ENCODE data around the gene CCT5.
"Not testable (repeated sequence)": the region's sequence is repeated elsewhere in the genome, so short reads cannot be mapped to it uniquely, and the experiment has no call there.

The CCT5 gene

GRCh38 chr5:10278658-10279279 is 28.7 kb downstream of the CCT5 start:
- no peak for DNase-seq

GRCh38 chr5:10279328-10279727 is 29.2 kb downstream of the CCT5 start:
- no peak for DNase-seq

DNA sequence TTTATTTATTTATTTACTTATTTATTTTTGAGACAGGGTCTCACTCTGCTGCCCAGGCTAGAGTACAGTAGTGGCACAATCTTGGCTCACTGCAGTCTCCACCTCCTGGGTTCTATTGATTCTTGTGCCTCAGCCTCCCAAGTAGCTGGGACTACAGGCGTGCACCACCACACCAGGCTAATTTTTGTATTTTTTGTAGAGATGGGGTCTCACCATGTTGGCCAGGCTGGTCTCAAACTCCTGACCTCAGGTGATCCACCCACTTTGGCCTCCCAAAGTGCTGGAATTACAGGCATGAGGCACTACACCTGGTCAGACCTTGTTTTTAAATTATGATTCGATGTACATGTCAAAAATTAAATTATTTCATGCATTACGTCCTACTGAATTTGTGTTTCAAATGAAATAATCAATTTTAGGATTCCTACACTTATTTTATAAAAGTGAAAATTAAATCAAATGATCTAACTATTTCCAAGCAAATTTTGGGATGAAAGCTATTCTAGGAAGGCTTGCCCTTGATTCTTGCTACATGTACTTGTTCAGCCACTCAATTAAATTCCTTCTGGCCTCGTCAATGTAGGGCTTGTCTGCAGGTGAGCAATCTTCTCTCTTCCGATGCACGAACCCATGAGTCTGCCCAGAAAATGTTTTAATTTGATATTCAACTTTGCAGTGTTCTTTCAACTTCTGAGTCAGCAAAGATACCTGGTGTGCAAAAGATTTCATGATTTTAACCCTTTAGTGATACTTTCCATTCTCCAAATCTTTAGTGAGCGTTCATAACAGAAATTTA is 30.0 kb downstream of the CCT5 start:
- DNase-seq: no peak

GRCh38 chr5:10283927-10284635 is 34.0 kb downstream of the CCT5 start:
- DNase-seq: peak; percentile 42

GRCh38 chr5:10285362-10285761 is 35.3 kb downstream of the CCT5 start:
- not testable (repeated sequence) for DNase-seq

GRCh38 chr5:10286162-10286861 is 36.2 kb downstream of the CCT5 start:
- no peak for DNase-seq

GRCh38 chr5:10286862-10287227 is 36.8 kb downstream of the CCT5 start:
- DNase-seq: no peak

DNA sequence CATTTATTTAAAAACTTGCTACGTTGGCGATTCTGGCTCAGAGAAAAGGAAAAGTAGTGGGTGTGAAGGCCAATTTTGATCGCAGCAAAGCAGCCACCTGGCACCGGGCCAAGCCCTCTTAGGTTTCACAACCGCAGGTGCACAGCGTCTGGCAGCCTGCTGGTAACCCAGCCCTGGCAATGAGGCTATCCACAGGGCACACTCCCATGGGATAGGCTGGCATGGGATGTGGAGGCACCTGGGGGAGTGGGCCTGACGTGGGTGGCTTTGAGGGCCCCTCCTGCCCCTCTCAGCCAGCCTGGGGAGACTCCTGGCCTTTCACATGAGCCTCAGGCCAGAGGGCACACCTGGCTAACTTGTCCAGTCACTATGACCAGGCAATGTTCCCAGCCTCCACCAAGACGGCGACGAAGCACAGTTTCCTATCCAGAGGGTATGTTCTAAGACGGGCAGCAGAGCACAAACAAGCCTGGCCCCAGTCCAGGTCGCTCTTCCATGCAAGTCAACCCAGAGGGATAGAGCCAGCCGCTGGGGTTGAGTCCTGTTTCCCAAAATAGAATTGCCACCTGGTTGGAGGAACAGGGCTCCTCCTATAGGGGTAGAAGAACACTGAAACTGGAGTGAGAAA is 38.6 kb downstream of the CCT5 start:
- peak; percentile 90 for DNase-seq

- no peak for DNase-seq
Observed at GRCh38 chr5:10289353-10289752, 39.3 kb downstream of the CCT5 start.

DNA sequence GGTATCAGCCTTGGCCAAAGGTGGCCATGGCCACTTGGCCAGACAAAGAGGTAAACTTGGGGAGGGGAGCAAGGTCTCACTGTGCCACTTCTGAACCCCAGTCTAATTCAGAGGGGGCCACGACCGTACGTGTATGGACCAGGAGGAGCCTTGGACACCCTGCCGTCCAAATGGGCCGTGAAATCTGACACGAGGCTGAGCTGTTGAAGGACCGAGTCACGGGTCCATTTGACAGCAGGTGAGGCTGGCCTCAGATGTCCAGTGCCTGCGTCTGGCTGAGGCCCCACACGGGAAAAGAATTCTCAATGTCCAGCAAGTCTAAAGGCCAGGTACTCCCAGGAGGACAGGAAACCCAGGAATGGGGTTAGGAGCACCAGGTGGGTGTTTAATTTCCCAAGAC is 39.9 kb downstream of the CCT5 start:
- DNase-seq: no peak

- no peak for DNase-seq
Observed at GRCh38 chr5:10290438-10290837, 40.4 kb downstream of the CCT5 start.

- DNase-seq: no peak
Observed at GRCh38 chr5:10291692-10292339, 41.7 kb downstream of the CCT5 start.

DNA sequence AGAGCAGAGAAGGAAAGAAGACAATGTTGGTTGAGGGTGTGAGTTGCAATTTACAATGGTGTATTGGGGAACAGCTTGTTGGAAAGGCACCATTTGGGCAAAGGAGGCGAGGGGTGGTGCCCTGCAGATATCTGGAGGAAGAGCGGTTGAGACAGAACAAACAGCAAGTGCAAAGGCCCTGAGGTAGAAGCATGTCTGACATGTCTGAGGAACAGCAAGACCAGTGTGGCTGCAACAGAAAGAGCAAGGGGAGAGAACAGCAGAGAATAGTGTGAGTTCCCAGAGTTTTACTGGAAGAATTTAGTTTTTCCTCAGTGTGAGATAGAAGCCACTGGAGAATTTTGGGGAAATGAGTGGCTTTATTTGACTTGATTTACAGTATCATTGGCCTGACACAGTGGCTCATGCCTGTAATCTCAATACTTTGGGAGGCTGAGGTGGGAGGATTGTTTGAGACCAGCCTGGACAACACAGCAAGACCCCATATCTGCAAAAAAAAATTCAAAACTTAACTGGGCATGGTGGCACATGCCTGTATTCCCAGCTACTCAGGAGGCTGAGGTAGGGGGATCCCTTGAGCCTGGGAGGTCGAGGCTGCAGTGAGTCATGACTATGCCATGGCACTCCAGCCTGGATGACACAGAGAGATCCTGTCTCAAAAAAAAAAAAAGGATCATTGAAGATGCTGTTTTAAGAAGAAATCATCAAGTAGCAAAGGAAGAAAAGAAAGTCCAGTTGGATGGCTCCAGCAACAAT is 44.0 kb downstream of the CCT5 start:
- DNase-seq: no peak

DNA sequence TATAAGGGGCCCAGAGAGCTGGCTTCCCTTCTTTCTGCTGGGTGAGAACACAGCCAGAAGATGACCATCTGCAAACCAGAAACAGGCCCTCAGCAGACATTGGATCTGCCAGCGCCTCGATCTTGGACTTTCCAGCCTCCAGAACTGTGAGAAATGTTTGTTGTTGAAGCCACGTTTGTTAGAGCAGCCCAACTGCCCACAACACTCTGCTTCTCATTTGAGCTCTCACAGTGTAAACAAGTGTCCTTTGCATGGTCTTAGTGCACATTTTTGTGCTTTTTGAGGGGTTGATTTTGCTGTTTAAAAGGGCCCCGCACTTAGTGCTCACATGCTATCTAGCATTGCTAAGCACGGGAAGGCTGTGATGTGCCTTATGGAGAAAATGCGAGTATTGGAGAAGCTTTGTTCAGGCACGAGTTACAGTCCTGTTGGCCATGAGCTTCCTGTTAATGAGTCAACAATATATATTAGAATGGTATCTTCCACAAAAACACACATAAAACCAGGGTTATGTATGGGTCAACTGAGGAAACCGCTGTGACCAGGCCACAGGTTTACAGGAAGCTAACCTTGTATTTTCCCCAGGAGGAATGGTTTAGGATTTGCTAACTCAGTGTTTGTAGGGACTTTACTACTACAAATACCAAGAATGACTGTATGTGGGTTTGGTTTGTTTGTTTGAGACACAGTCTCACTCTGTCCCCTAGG is 45.7 kb downstream of the CCT5 start:
- DNase-seq: no peak

DNA sequence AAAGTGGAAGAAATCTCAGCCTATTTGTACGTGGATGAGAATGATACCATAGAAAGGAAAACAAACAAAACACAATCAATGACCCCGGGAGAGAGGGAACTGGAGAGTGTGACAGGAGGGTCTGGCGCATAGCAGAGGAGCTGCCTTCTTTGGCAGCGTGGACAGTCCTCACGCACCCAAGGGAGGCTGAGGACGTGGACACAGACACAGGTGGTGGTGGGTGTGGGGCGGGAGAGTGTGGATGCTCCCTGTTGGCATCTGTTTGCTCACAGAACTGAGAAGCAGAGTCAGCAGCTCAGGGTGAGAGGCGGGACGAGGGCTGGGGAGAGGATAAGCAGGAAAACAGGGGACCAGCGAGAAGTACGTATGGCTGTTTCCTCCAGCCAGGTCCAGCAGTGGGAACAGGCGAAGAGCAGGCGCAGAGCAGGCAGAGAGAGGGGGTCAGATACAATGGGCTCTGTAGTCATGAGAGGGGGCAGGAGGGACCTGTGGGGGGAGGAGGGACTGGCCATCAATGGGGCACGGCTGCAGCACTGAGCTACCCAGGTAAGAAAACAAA is 47.6 kb downstream of the CCT5 start:
- DNase-seq: no peak

- DNase-seq: no peak
Observed at GRCh38 chr5:10300246-10300645, 50.2 kb downstream of the CCT5 start.

DNA sequence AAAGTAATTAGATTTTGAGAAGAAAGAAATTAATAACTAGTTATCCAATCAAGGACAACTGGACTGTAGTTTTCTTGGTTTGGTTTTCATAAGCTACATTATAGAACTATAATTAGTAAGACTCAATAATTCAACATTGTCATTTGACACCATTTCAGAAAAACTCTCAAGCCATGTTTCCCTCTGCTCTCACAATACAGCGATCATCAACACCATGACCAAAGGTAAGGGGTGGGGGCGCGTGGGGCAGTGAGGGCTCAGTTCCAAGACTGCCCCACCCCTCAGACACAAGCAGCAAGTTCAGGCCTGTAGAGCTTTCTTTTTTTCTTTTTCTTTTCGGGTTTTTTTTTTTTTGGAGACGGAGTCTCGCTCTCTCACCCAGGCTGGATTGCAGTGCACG is 51.2 kb downstream of the CCT5 start:
- DNase-seq: no peak

DNA sequence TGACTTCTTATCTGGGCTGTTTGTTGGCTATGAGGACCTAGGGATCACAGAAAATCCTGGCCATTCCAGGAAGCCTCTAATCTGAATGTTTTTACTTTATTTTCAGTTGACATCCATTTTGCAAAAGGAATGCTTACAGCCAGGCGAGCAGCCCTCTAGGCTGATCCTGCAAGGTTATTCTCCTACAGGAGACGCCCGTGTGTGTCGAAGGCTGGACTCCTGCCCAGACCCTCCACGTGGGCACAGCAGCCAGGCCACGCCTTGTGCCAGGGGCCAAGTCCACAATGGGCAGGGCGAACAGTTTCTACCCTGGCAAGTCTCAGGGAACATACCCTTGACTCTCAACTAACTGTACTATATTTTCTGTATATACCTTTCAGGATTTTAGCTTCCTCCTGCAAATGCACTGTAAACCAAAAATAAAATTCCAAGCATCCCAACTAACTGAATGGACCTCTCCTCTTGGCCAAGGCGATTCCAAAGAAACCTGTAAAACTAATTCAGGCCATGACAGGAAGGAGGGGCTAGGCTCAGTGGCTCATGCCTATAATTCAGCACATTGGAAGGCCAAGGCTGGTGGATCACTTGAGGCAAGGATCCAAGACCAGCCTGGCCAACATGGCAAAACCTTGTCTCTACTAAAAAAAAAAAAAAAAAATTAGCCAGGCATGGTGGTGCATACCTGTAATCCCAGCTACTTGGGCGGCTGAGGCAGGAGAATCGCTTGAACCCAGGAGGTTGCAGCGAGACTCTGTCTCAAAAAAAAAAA is 51.9 kb downstream of the CCT5 start:
- no peak for DNase-seq

DNA sequence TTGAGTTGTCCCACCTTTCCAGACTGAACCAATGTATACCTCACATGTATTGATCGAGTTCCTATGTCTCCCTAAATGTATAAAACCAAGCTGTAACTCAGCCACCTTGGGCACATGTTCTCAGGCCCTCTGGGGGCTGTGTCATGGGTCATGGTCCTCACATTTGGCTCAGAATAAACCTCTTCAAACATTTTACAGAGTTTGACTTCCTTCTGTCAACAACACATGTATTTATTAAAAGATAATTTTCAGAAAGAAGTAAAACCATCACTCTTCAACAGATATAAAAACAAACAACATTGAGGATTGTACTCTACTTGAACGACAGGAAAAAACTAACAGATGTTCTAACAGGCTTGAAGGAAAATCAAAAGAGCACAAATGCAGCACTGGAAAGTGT is 53.1 kb downstream of the CCT5 start:
- DNase-seq: no peak

DNA sequence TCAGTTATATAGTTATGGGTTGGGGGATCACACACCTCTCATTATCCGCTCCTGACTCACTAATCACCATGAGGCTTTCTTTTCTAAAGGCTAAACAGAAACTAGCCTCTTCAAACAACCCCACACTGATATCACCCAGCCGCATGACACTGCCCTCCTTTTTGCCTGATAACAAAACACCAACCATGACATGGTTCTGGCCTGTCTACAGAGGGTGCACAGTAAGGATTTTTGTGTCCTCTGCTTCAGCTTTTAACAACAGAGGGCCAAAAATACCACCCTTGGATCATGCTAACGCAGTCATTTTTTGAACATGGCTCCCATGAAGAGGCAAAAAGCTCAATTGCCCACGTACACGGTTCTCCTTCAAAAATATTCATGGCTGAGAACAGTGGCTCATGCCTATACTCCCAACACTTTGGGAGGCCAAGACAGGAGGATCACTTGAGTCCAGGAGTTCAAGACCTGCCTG is 53.7 kb downstream of the CCT5 start:
- no peak for DNase-seq
